OCI-LY1 (cell line): ENCODE results near the gene TRIM45.
"Not testable (repeated sequence)": the region's sequence is repeated elsewhere in the genome, so short reads cannot be mapped to it uniquely, and the experiment has no call there.

Source experiments
- H2AFZ ChIP-seq: fragments of 200-600 bp; sonication (generic), shearing (Covaris generic); 2 replicates; pipeline ENCODE4 v1.6.0; 2014; ENCODE audit warnings: antibody characterized with exemption, mild to moderate bottlenecking, low read length
- H3F3A ChIP-seq: fragments of 200-600 bp; sonication (generic), shearing (Covaris generic); 2 replicates; pipeline ENCODE4 v1.6.0; 2014; ENCODE audit warnings: mild to moderate bottlenecking, antibody characterized with exemption, low read length, moderate library complexity; ENCODE audit not compliant: insufficient read depth
- H3K27ac ChIP-seq: fragments of 200-600 bp; sonication (generic); 2 replicates; pipeline ENCODE4 v1.5.1; 2014; ENCODE audit warnings: low read length, mixed run types, mild to moderate bottlenecking, low read depth; ENCODE audit not compliant: poor library complexity, severe bottlenecking
- H3K27me3 ChIP-seq: fragments of 200-600 bp; sonication (generic); 2 replicates; pipeline ENCODE4 v1.6.0; 2014; ENCODE audit warnings: antibody characterized with exemption, mild to moderate bottlenecking, low read length, moderate library complexity; ENCODE audit not compliant: insufficient read depth
- H3K36me3 ChIP-seq: fragments of 200-600 bp; sonication (generic); 2 replicates; pipeline ENCODE4 v1.6.1; 2014; ENCODE audit warnings: mild to moderate bottlenecking, antibody characterized with exemption, low read length, moderate library complexity, mixed read lengths; ENCODE audit not compliant: insufficient read depth
- H3K4me1 ChIP-seq: fragments of 200-600 bp; sonication (generic); 2 replicates; pipeline ENCODE4 v1.5.1; 2014; ENCODE audit warnings: mild to moderate bottlenecking, low read length, moderate library complexity; ENCODE audit not compliant: insufficient read depth, severe bottlenecking
- H3K4me2 ChIP-seq: fragments of 200-600 bp; sonication (generic), shearing (Covaris generic); 2 replicates; pipeline ENCODE4 v1.6.1; 2014; ENCODE audit warnings: low read length
- H3K4me3 ChIP-seq: fragments of 200-600 bp; sonication (generic); 2 replicates; pipeline ENCODE4 v1.5.1; 2014; ENCODE audit warnings: low read length, low read depth, mild to moderate bottlenecking, mixed read lengths; ENCODE audit not compliant: poor library complexity, severe bottlenecking
- H3K79me2 ChIP-seq: fragments of 200-600 bp; shearing (Covaris generic); 2 replicates; pipeline ENCODE4 v1.6.1; 2016; ENCODE audit warnings: mixed run types, low read length, mixed read lengths; ENCODE audit not compliant: insufficient read depth
- H3K9ac ChIP-seq: fragments of 200-600 bp; sonication (generic), shearing (Covaris generic); 2 replicates; pipeline ENCODE4 v1.6.1; 2014; ENCODE audit warnings: mild to moderate bottlenecking, low read length, mixed read lengths
- H3K9me2 ChIP-seq: fragments of 200-600 bp; sonication (generic), shearing (Covaris generic); 2 replicates; pipeline ENCODE4 v1.6.1; 2014; ENCODE audit warnings: low read depth, mild to moderate bottlenecking, low read length, mixed read lengths
- H3K9me3 ChIP-seq: fragments of 200-600 bp; shearing (Covaris generic); 2 replicates; pipeline ENCODE4 v1.6.1; 2014; ENCODE audit warnings: low read length, mixed read lengths
- H4K20me1 ChIP-seq: fragments of 200-600 bp; sonication (generic), shearing (Covaris generic); 2 replicates; pipeline ENCODE4 v1.6.0; 2016; ENCODE audit warnings: mild to moderate bottlenecking, low read length; ENCODE audit not compliant: insufficient read depth
- CTCF ChIP-seq: fragments of 200-600 bp; sonication (generic), shearing (Covaris generic); IDR thresholded peaks from 2 replicates; pipeline ENCODE4 v1.5.1; 2017; ENCODE audit warnings: mild to moderate bottlenecking, antibody characterized with exemption, low read length, moderate library complexity, mixed read lengths
- EZH2 ChIP-seq: fragments of 200-600 bp; sonication (generic), shearing (Covaris generic); IDR thresholded peaks from 2 replicates; pipeline ENCODE4 v1.8.0; 2017; ENCODE audit warnings: borderline replicate concordance, mixed run types, mild to moderate bottlenecking, antibody characterized with exemption, low read length, moderate library complexity, mixed read lengths

Gene TRIM45

GRCh38 chr1:117120774-117121588 is 568 bp downstream of the TRIM45 start:
- Histone ChIP-seq H3K4me3 (peak overlapping the region; percentile 65), H3K4me2 (peak overlapping the region; percentile 70), H2AFZ (no peak overlapping the region), H3K4me1 (no peaks in the 10 kb centered on the region), H3K79me2 (no peaks in the 10 kb centered on the region), H4K20me1 (no peaks in the 10 kb centered on the region), H3K27ac (no peak overlapping the region), H3K27me3 (peaks cover 5% of the 10 kb centered on the region; the same call in 1 of the 2 replicates), H3K36me3 (no peaks in the 10 kb centered on the region), H3K9me3 (no peaks in the 10 kb centered on the region), H3K9me2 (no peaks in the 10 kb centered on the region), H3K9ac (no peak overlapping the region; the same call in 1 of the 2 replicates), H3F3A (no peaks in the 10 kb centered on the region)
- TF ChIP-seq EZH2 (no peak), CTCF (no peak)

GRCh38 chr1:117119144-117119543 is 2.4 kb downstream of the TRIM45 start:
- H3K9me3 ChIP-seq, H3F3A ChIP-seq, H4K20me1 ChIP-seq, H3K4me1 ChIP-seq, H3K4me2 ChIP-seq, H3K27me3 ChIP-seq, H3K36me3 ChIP-seq, H3K4me3 ChIP-seq, H3K79me2 ChIP-seq, H3K9ac ChIP-seq, H3K27ac ChIP-seq, H2AFZ ChIP-seq, H3K9me2 ChIP-seq: not testable (repeated sequence)

GRCh38 chr1:117118137-117118536 is 3.4 kb downstream of the TRIM45 start:
- Histone ChIP-seq H3K9ac (no peak overlapping the region), H3K4me3 (no peak overlapping the region), H3K27me3 (peaks cover 9% of the 10 kb centered on the region; the same call in 1 of the 2 replicates), H3K4me1 (no peaks in the 10 kb centered on the region), H3F3A (no peaks in the 10 kb centered on the region), H3K4me2 (no peak overlapping the region), H2AFZ (no peak overlapping the region), H3K36me3 (no peaks in the 10 kb centered on the region), H3K27ac (no peak overlapping the region), H4K20me1 (no peaks in the 10 kb centered on the region), H3K9me2 (no peaks in the 10 kb centered on the region), H3K9me3 (no peaks in the 10 kb centered on the region), H3K79me2 (no peaks in the 10 kb centered on the region)
- TF ChIP-seq CTCF (no peak), EZH2 (no peak)

GRCh38 chr1:117117697-117118096 is 3.9 kb downstream of the TRIM45 start:
- Histone ChIP-seq H3K27me3 (peaks cover 9% of the 10 kb centered on the region; the same call in 1 of the 2 replicates), H3K36me3 (no peaks in the 10 kb centered on the region), H4K20me1 (no peaks in the 10 kb centered on the region)

More at GRCh38 chr1:117117697-117118096, 3.9 kb downstream of the TRIM45 start:
- Histone ChIP-seq H3K4me2 (no peak overlapping the region), H2AFZ (no peak overlapping the region), H3K27ac (no peak overlapping the region), H3K79me2 (no peaks in the 10 kb centered on the region), H3K4me3 (no peak overlapping the region), H3F3A (no peaks in the 10 kb centered on the region), H3K9ac (no peak overlapping the region), H3K9me2 (no peaks in the 10 kb centered on the region), H3K4me1 (no peaks in the 10 kb centered on the region), H3K9me3 (no peaks in the 10 kb centered on the region)
- TF ChIP-seq CTCF (no peak), EZH2 (no peak)
